WTC11 (cell line): ENCODE data around the gene KCNIP4. TPM values are rescaled to one million over a fixed set of nuclear protein-coding genes. Genes with fewer than 3 reads are reported as not detected.

Experiments used
- ATAC-seq: fragments of 200-7000 bp; cut with Tn5 transposase; 2 replicates; pipeline ENCODE4 v1.10.0; 2021; ENCODE audit warnings: mild to moderate bottlenecking, moderate library complexity
- CTCF ChIA-PET: fragments of 300-600 bp; sonication (Branson Sonifier 250); formaldehyde crosslinking; loops from one replicate; lab custom pipeline; 2021; ENCODE audit warnings: antibody characterized with exemption; lab: Charles Lee
- POLR2A ChIA-PET: fragments of 350-600 bp; sonication (Branson Sonifier 250); formaldehyde crosslinking; loops from one replicate; lab custom pipeline; 2021; ENCODE audit warnings: antibody characterized with exemption; lab: Charles Lee
- DNase-seq: peaks from one replicate; pipeline ENCODE4 v3.0.0; 2021; ENCODE audit warnings: low spot score
- H3K27ac Mint-ChIP-seq: 2 replicates; pipeline ENCODE4 v1.8.0; 2021; ENCODE audit warnings: mixed read lengths
- H3K27me3 Mint-ChIP-seq: 2 replicates; pipeline ENCODE4 v1.8.0; 2021; ENCODE audit warnings: low read depth, mild to moderate bottlenecking, moderate library complexity, mixed read lengths
- H3K36me3 Mint-ChIP-seq: 2 replicates; pipeline ENCODE4 v1.8.0; 2021; ENCODE audit warnings: mixed read lengths
- H3K4me1 Mint-ChIP-seq: 2 replicates; pipeline ENCODE4 v1.8.0; 2022; ENCODE audit warnings: mixed read lengths
- H3K4me3 Mint-ChIP-seq: 2 replicates; pipeline ENCODE4 v1.8.0; 2021; ENCODE audit warnings: mild to moderate bottlenecking, moderate library complexity, mixed read lengths
- H3K9me3 Mint-ChIP-seq: 2 replicates; pipeline ENCODE4 v1.8.0; 2021; ENCODE audit warnings: mixed read lengths
- AR ChIP-seq: fragments of 250-450 bp; sonication (Bioruptor Pico); IDR thresholded peaks from 2 replicates; pipeline ENCODE4 v1.9.0; 2021; ENCODE audit warnings: mild to moderate bottlenecking
- FOXJ3 ChIP-seq: sonication (generic); formaldehyde crosslinking; IDR thresholded peaks from 2 replicates; pipeline ENCODE4 v1.9.0; 2021; ENCODE audit warnings: missing genetic modification reagents, mild to moderate bottlenecking, borderline replicate concordance
- FOXP1 ChIP-seq: sonication (generic); formaldehyde crosslinking; IDR thresholded peaks from 2 replicates; pipeline ENCODE4 v1.8.0; 2022; ENCODE audit warnings: missing genetic modification reagents, mild to moderate bottlenecking, moderate library complexity, borderline replicate concordance
- GRHL2 ChIP-seq: fragments of 250-450 bp; sonication (Bioruptor Pico); IDR thresholded peaks from 2 replicates; pipeline ENCODE4 v1.8.0; 2022; ENCODE audit warnings: mild to moderate bottlenecking, moderate library complexity; ENCODE audit not compliant: insufficient replicate concordance, severe bottlenecking
- HMGA2 ChIP-seq: fragments of 250-450 bp; sonication (Bioruptor Pico); IDR thresholded peaks from 2 replicates; pipeline ENCODE4 v1.4.0; 2021; ENCODE audit warnings: mild to moderate bottlenecking, moderate library complexity
- MXD4 ChIP-seq: fragments of 250-450 bp; sonication (Bioruptor Pico); IDR thresholded peaks from 2 replicates; pipeline ENCODE4 v1.8.0; 2021; ENCODE audit warnings: mild to moderate bottlenecking, moderate library complexity, borderline replicate concordance
- NFE2L1 ChIP-seq: sonication (generic); formaldehyde crosslinking; IDR thresholded peaks from 2 replicates; pipeline ENCODE4 v1.8.1; 2023; ENCODE audit warnings: missing genetic modification reagents
- NR1H2 ChIP-seq: sonication (generic); formaldehyde crosslinking; IDR thresholded peaks from 2 replicates; pipeline ENCODE4 v1.9.0; 2021; ENCODE audit warnings: mild to moderate bottlenecking, moderate library complexity, missing genetic modification reagents
- RORB ChIP-seq: fragments of 250-450 bp; sonication (Bioruptor Pico); IDR thresholded peaks from 2 replicates; pipeline ENCODE4 v1.9.0; 2021; ENCODE audit warnings: mild to moderate bottlenecking
- SMAD3 ChIP-seq: sonication (generic); formaldehyde crosslinking; IDR thresholded peaks from 2 replicates; pipeline ENCODE4 v1.8.0; 2022; ENCODE audit warnings: missing genetic modification reagents, mild to moderate bottlenecking, borderline replicate concordance
- SP1 ChIP-seq: sonication (generic); formaldehyde crosslinking; conservative IDR thresholded peaks from 2 replicates; pipeline ENCODE4 v1.8.1; 2022; ENCODE audit warnings: missing genetic modification reagents
- TEAD1 ChIP-seq: sonication (generic); formaldehyde crosslinking; IDR thresholded peaks from 2 replicates; pipeline ENCODE4 v1.8.0; 2022; ENCODE audit warnings: mild to moderate bottlenecking, missing genetic modification reagents
- TP53 ChIP-seq: sonication (generic); formaldehyde crosslinking; IDR thresholded peaks from 2 replicates; pipeline ENCODE4 v1.8.1; 2023; ENCODE audit warnings: mild to moderate bottlenecking, missing genetic modification reagents
- ZNF416 ChIP-seq: fragments of 250-450 bp; sonication (Bioruptor Pico); IDR thresholded peaks from 2 replicates; pipeline ENCODE4 v1.9.0; 2021; ENCODE audit warnings: mild to moderate bottlenecking, inconsistent platforms
- ZNF423 ChIP-seq: fragments of 250-450 bp; sonication (Bioruptor Pico); IDR thresholded peaks from 2 replicates; pipeline ENCODE4 v2.1.2; 2022; ENCODE audit warnings: mild to moderate bottlenecking, moderate library complexity
- ZNF425 ChIP-seq: fragments of 250-450 bp; sonication (Bioruptor Pico); conservative IDR thresholded peaks from 2 replicates; pipeline ENCODE4 v1.9.0; 2021; ENCODE audit warnings: mild to moderate bottlenecking
- ZNF671 ChIP-seq: fragments of 250-450 bp; sonication (Bioruptor Pico); IDR thresholded peaks from 2 replicates; pipeline ENCODE4 v1.8.0; 2021; ENCODE audit warnings: mild to moderate bottlenecking
- total RNA-seq: library from RNA; stranded (reverse); gene quantifications from 3 replicates; pipeline ENCODE4 v1.2.3, GENCODE V29; 2021
- TF ChIP-seq, protein P1 (sequence below): sonication (generic); formaldehyde crosslinking; IDR thresholded peaks from 2 replicates; pipeline ENCODE4 v1.8.0; 2022; ENCODE audit warnings: missing genetic modification reagents

KCNIP4 gene
- total RNA-seq, 1 experiment from 2014 or later = not detected

GRCh38 chr4:21901281-21901680 is 47.3 kb downstream of the KCNIP4 start (continued):
- TF ChIP-seq AR (CRISPR knock-in tag) (no peak), RORB (CRISPR knock-in tag) (no peak), TP53 (CRISPR knock-in tag) (no peak), NFE2L1 (CRISPR knock-in tag) (no peak), SMAD3 (no peak), ZNF416 (CRISPR knock-in tag) (no peak), ZNF671 (CRISPR knock-in tag) (no peak), ZNF423 (no peak)
- TF ChIP-seq, protein P1, sequence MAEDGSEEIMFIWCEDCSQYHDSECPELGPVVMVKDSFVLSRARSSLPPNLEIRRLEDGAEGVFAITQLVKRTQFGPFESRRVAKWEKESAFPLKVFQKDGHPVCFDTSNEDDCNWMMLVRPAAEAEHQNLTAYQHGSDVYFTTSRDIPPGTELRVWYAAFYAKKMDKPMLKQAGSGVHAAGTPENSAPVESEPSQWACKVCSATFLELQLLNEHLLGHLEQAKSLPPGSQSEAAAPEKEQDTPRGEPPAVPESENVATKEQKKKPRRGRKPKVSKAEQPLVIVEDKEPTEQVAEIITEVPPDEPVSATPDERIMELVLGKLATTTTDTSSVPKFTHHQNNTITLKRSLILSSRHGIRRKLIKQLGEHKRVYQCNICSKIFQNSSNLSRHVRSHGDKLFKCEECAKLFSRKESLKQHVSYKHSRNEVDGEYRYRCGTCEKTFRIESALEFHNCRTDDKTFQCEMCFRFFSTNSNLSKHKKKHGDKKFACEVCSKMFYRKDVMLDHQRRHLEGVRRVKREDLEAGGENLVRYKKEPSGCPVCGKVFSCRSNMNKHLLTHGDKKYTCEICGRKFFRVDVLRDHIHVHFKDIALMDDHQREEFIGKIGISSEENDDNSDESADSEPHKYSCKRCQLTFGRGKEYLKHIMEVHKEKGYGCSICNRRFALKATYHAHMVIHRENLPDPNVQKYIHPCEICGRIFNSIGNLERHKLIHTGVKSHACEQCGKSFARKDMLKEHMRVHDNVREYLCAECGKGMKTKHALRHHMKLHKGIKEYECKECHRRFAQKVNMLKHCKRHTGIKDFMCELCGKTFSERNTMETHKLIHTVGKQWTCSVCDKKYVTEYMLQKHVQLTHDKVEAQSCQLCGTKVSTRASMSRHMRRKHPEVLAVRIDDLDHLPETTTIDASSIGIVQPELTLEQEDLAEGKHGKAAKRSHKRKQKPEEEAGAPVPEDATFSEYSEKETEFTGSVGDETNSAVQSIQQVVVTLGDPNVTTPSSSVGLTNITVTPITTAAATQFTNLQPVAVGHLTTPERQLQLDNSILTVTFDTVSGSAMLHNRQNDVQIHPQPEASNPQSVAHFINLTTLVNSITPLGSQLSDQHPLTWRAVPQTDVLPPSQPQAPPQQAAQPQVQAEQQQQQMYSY (CRISPR knock-in tag) = no peak

GRCh38 chr4:21900211-21900610 is 48.4 kb downstream of the KCNIP4 start:
- Mint-ChIP-seq H3K27me3 (peaks cover 2% of the 10 kb centered on the region; the same call in 1 of the 2 replicates), H3K36me3 (peaks cover 8% of the 10 kb centered on the region; the same call in 1 of the 2 replicates), H3K4me1 (no peaks in the 10 kb centered on the region), H3K27ac (no peak overlapping the region), H3K9me3 (peaks cover 27% of the 10 kb centered on the region), H3K4me3 (no peak overlapping the region)
- POLR2A ChIA-PET = no interaction called here
- ATAC-seq = no peak
- no peak for DNase-seq
- TF ChIP-seq FOXP1 (no peak), TEAD1 (CRISPR knock-in tag) (no peak), TP53 (CRISPR knock-in tag) (no peak), GRHL2 (CRISPR knock-in tag) (no peak), SP1 (CRISPR knock-in tag) (no peak), FOXJ3 (CRISPR knock-in tag) (no peak), MXD4 (CRISPR knock-in tag) (no peak)
- CTCF ChIA-PET = interaction anchor here (0.6 kb wide), 1 partner anchor 337 kb away, joined by 3 read pairs; no protein-coding TSS in a partner anchor

GRCh38 chr4:21898101-21898500 is 50.5 kb downstream of the KCNIP4 start:
- ChIA-PET CTCF (no interaction called here), POLR2A (no interaction called here)
- ATAC-seq (no peak), DNase-seq (no peak)
- peaks cover 27% of the 10 kb centered on the region for H3K9me3 Mint-ChIP-seq
- H3K36me3 Mint-ChIP-seq = peaks cover 8% of the 10 kb centered on the region; the same call in 1 of the 2 replicates
- no peak overlapping the region for H3K4me3 Mint-ChIP-seq
- H3K27me3 Mint-ChIP-seq = peaks cover 2% of the 10 kb centered on the region
- TF ChIP-seq NR1H2 (CRISPR knock-in tag) = no peak
- no peak overlapping the region for H3K27ac Mint-ChIP-seq
- H3K4me1 Mint-ChIP-seq = no peaks in the 10 kb centered on the region

- H3K4me1 Mint-ChIP-seq = no peaks in the 10 kb centered on the region
- H3K27me3 Mint-ChIP-seq = peaks cover 2% of the 10 kb centered on the region
- ChIA-PET CTCF (interaction anchor here (0.6 kb wide), 1 partner anchor 14 kb away, joined by 3 read pairs; no protein-coding TSS in a partner anchor), POLR2A (no interaction called here)
- H3K27ac Mint-ChIP-seq = no peak overlapping the region
- DNase-seq = no peak
- H3K9me3 Mint-ChIP-seq = peaks cover 27% of the 10 kb centered on the region
- no peak for TF ChIP-seq ZNF425 (CRISPR knock-in tag)
- TF ChIP-seq HMGA2 (CRISPR knock-in tag) = peak; percentile 72
- no peak for ATAC-seq
- H3K36me3 Mint-ChIP-seq = peaks cover 8% of the 10 kb centered on the region; the same call in 1 of the 2 replicates
- no peak overlapping the region for H3K4me3 Mint-ChIP-seq
These were observed 51.8 kb downstream of the KCNIP4 start for GRCh38 chr4:21896767-21897166.
